ENCODE measurements around the gene IKZF4. TPM values are rescaled to one million over a fixed set of nuclear protein-coding genes. Genes with fewer than 3 reads are reported as not detected.
"Not testable (repeated sequence)": the region's sequence is repeated elsewhere in the genome, so short reads cannot be mapped to it uniquely, and the experiment has no call there.

Gene IKZF4
- total RNA-seq, 1 experiment from 2014 or later: 8.8 TPM

- H3K27ac ChIP-seq (ENCODE audit: low read depth, low read length, poor library complexity, severe bottlenecking): no peak overlapping the region
- intact Hi-C loops (cut with micrococcal nuclease; ENCODE audit: unreplicated experiment): no loop called here
- no TSS peak for BruUV-seq (replicated peaks)
- H3K27me3 ChIP-seq (replicated peaks; ENCODE audit: insufficient read depth, low read depth, low read length, poor library complexity): no peaks in the 10 kb centered on the region
- H3K9me3 ChIP-seq (ENCODE audit: low read depth, low read length, poor library complexity, severe bottlenecking): no peaks in the 10 kb centered on the region
- DNase-seq (ENCODE audit: low spot score): no peak
- H3K4me1 ChIP-seq (ENCODE audit: insufficient read depth, low read length, poor library complexity, severe bottlenecking): no peaks in the 10 kb centered on the region
- no peak overlapping the region for H3K4me3 ChIP-seq (ENCODE audit: low read depth, low read length, poor library complexity, severe bottlenecking)
- POLR2A ChIA-PET (ENCODE audit: low non-redundant PET): no interaction called here
- peaks cover 20% of the 10 kb centered on the region for H3K36me3 ChIP-seq (ENCODE audit: insufficient read depth, low read length, poor library complexity, severe bottlenecking)
- CTCF ChIA-PET: interaction anchor here (0.7 kb wide), 1 partner anchor 47 kb away, joined by 4 read pairs; no protein-coding TSS in a partner anchor
- TF ChIP-seq CTCF (conservative IDR thresholded peaks at IDR 0.05; ENCODE audit: low read depth, low read length): no peak
- TF ChIP-seq EZH2 (IDR thresholded peaks at IDR 0.05; ENCODE audit: borderline replicate concordance, low read depth, low read length, poor library complexity, severe bottlenecking): no peak
Measured at GRCh38 chr12:55983232-55983842, 37.5 kb upstream of the IKZF4 start.

- intact Hi-C loops (cut with micrococcal nuclease; ENCODE audit: unreplicated experiment): no loop called here
- no peak for DNase-seq (ENCODE audit: low spot score)
- CTCF ChIA-PET: interaction anchor here (0.6 kb wide), 1 partner anchor 59 kb away, joined by 3 read pairs; no protein-coding TSS in a partner anchor
- Histone ChIP-seq H3K4me1 (ENCODE audit: insufficient read depth, low read length, poor library complexity, severe bottlenecking) (no peaks in the 10 kb centered on the region), H3K4me3 (ENCODE audit: low read depth, low read length, poor library complexity, severe bottlenecking) (no peak overlapping the region), H3K27me3 (replicated peaks; ENCODE audit: insufficient read depth, low read depth, low read length, poor library complexity) (no peaks in the 10 kb centered on the region), H3K9me3 (ENCODE audit: low read depth, low read length, poor library complexity, severe bottlenecking) (no peaks in the 10 kb centered on the region), H3K27ac (ENCODE audit: low read depth, low read length, poor library complexity, severe bottlenecking) (no peak overlapping the region), H3K36me3 (ENCODE audit: insufficient read depth, low read length, poor library complexity, severe bottlenecking) (peaks cover 21% of the 10 kb centered on the region)
- no TSS peak for BruUV-seq (replicated peaks)
- POLR2A ChIA-PET (ENCODE audit: low non-redundant PET): no interaction called here
- no peak for TF ChIP-seq CTCF (conservative IDR thresholded peaks at IDR 0.05; ENCODE audit: low read depth, low read length)
- TF ChIP-seq EZH2 (IDR thresholded peaks at IDR 0.05; ENCODE audit: borderline replicate concordance, low read depth, low read length, poor library complexity, severe bottlenecking): no peak
Measured at GRCh38 chr12:55984861-55985260, 36.0 kb upstream of the IKZF4 start.

- H3K4me3 ChIP-seq (ENCODE audit: low read depth, low read length, poor library complexity, severe bottlenecking): no peak overlapping the region
- ChIA-PET POLR2A (ENCODE audit: low non-redundant PET) (no interaction called here), CTCF (interaction anchor here (0.6 kb wide), 1 partner anchor 60 kb away, joined by 3 read pairs; no protein-coding TSS in a partner anchor)
- H3K4me1 ChIP-seq (ENCODE audit: insufficient read depth, low read length, poor library complexity, severe bottlenecking): no peaks in the 10 kb centered on the region
- H3K36me3 ChIP-seq (ENCODE audit: insufficient read depth, low read length, poor library complexity, severe bottlenecking): peaks cover 23% of the 10 kb centered on the region
- H3K27me3 ChIP-seq (replicated peaks; ENCODE audit: insufficient read depth, low read depth, low read length, poor library complexity): no peaks in the 10 kb centered on the region
- no TSS peak for BruUV-seq (replicated peaks)
- TF ChIP-seq EZH2 (IDR thresholded peaks at IDR 0.05; ENCODE audit: borderline replicate concordance, low read depth, low read length, poor library complexity, severe bottlenecking) (no peak), CTCF (conservative IDR thresholded peaks at IDR 0.05; ENCODE audit: low read depth, low read length) (no peak)
- no peak for DNase-seq (ENCODE audit: low spot score)
- H3K9me3 ChIP-seq (ENCODE audit: low read depth, low read length, poor library complexity, severe bottlenecking): no peaks in the 10 kb centered on the region
- intact Hi-C loops (cut with micrococcal nuclease; ENCODE audit: unreplicated experiment): no loop called here
- no peak overlapping the region for H3K27ac ChIP-seq (ENCODE audit: low read depth, low read length, poor library complexity, severe bottlenecking)
Measured at GRCh38 chr12:55985341-55985740, 35.5 kb upstream of the IKZF4 start.

GRCh38 chr12:55985976-55986375, 34.9 kb upstream of the IKZF4 start:
- CTCF ChIA-PET: interaction anchor here (1.5 kb wide), 1 partner anchor 10 kb away, joined by 4 read pairs; no protein-coding TSS in a partner anchor
- POLR2A ChIA-PET (ENCODE audit: low non-redundant PET); DNase-seq (ENCODE audit: low spot score); H3K27me3 ChIP-seq (replicated peaks; ENCODE audit: insufficient read depth, low read depth, low read length, poor library complexity); H3K27ac ChIP-seq (ENCODE audit: low read depth, low read length, poor library complexity, severe bottlenecking); H3K4me1 ChIP-seq (ENCODE audit: insufficient read depth, low read length, poor library complexity, severe bottlenecking); H3K4me3 ChIP-seq (ENCODE audit: low read depth, low read length, poor library complexity, severe bottlenecking); H3K9me3 ChIP-seq (ENCODE audit: low read depth, low read length, poor library complexity, severe bottlenecking); BruUV-seq (replicated peaks); intact Hi-C loops (cut with micrococcal nuclease; ENCODE audit: unreplicated experiment): not testable (repeated sequence)
- peaks cover 29% of the 10 kb centered on the region for H3K36me3 ChIP-seq (ENCODE audit: insufficient read depth, low read length, poor library complexity, severe bottlenecking)

Measured in A673 (cell line).